Endothelial cell of umbilical vein (primary cell): Measurements from ENCODE around the gene ELOVL1.

ENCODE experiments used
- CTCF ChIP-seq, 2 donors: IDR thresholded peaks; 1 replicate in 1 of 2; 2 replicates in 1 of 2; pipeline ENCODE4 v1.5.1; 2011; ENCODE audit warnings: low read length in 2 of 2, mild to moderate bottlenecking in 2 of 2, moderate library complexity in 2 of 2, control low read depth in 1 of 2, inconsistent platforms in 1 of 2, low read depth in 1 of 2; ENCODE audit not compliant: insufficient read depth in 1 of 2; ENCODE audit errors: extremely low read depth in 1 of 2
- JUN ChIP-seq: IDR thresholded peaks from 2 replicates; pipeline ENCODE4 v1.6.1; 2011; ENCODE audit warnings: borderline replicate concordance, low read depth; ENCODE audit not compliant: insufficient read length, insufficient read depth
- MYC ChIP-seq: IDR thresholded peaks from one replicate; pipeline ENCODE4 v1.6.1; 2011; ENCODE audit warnings: mild to moderate bottlenecking, low read depth, low read length
- POLR2A ChIP-seq: IDR thresholded peaks from 2 replicates; pipeline ENCODE4 v1.6.1; 2012; ENCODE audit warnings: low read depth, mild to moderate bottlenecking, control low read depth, low read length
- POLR2AphosphoS5 ChIP-seq: IDR thresholded peaks from 2 replicates; pipeline ENCODE4 v1.6.1; 2012; ENCODE audit warnings: low read depth, mild to moderate bottlenecking, control low read depth, low read length, moderate library complexity; ENCODE audit not compliant: insufficient read depth

GRCh38 chr1:43339584-43340232 lies 28.1 kb downstream of the ELOVL1 start:
- TF ChIP-seq CTCF (IDR thresholded peaks at IDR 0.05; ENCODE audit: extremely low read depth in 1 of 2, insufficient read depth in 1 of 2, low read depth in 1 of 2, low read length in 2 of 2) (no peak), MYC (no peak), POLR2A (no peak), JUN (no peak), POLR2AphosphoS5 (no peak)
